Measurements from ENCODE around the gene RPS6KB2.

RPS6KB2 gene

DNA sequence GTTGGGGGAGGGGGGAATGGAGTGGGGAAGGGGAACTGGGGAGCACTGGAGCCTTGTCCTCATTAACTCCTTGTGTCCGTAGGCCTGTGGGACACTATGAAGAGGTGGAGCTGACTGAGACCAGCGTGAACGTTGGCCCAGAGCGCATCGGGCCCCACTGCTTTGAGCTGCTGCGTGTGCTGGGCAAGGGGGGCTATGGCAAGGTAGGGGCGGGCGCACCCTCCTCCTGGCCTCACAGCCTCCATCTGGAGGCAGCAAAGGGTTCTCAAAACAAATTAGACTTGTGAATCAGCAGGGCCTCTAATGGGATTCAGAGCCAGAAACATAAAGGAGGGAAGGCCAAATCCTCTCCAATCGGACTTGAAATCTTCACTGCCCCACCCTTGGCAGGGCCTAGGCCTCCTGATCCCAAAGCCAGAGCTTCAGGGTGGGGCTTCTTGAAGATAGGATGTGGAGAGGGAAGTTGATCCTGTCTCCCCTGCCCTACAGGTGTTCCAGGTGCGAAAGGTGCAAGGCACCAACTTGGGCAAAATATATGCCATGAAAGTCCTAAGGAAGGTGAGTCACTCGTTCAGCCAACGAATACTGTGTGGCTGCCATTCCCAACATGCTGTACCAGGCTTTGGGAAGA lies 859 bp downstream of the RPS6KB2 start:
- in situ Hi-C loops (cut with HindIII; ENCODE audit: low sequenced_read_pairs) = no loop called here
- no peak for DNase-seq (ENCODE audit: low read depth, low spot score)
- TF ChIP-seq, protein P1, sequence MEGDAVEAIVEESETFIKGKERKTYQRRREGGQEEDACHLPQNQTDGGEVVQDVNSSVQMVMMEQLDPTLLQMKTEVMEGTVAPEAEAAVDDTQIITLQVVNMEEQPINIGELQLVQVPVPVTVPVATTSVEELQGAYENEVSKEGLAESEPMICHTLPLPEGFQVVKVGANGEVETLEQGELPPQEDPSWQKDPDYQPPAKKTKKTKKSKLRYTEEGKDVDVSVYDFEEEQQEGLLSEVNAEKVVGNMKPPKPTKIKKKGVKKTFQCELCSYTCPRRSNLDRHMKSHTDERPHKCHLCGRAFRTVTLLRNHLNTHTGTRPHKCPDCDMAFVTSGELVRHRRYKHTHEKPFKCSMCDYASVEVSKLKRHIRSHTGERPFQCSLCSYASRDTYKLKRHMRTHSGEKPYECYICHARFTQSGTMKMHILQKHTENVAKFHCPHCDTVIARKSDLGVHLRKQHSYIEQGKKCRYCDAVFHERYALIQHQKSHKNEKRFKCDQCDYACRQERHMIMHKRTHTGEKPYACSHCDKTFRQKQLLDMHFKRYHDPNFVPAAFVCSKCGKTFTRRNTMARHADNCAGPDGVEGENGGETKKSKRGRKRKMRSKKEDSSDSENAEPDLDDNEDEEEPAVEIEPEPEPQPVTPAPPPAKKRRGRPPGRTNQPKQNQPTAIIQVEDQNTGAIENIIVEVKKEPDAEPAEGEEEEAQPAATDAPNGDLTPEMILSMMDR (IDR thresholded peaks at IDR 0.05; ENCODE audit: low read depth, low read length) = no peak
- H3K4me3 ChIP-seq (ENCODE audit: low read depth, low read length) = peak overlapping the region; percentile 97

GRCh38 chr11:67429722-67430121 lies 1.4 kb downstream of the RPS6KB2 start:
- H3K4me3 ChIP-seq (ENCODE audit: low read depth, low read length) = no peak overlapping the region
- in situ Hi-C loops (cut with HindIII; ENCODE audit: low sequenced_read_pairs) = no loop called here
- no peak for DNase-seq (ENCODE audit: low read depth, low spot score)
- TF ChIP-seq, protein P1 (IDR thresholded peaks at IDR 0.05; ENCODE audit: low read depth, low read length) = no peak

GRCh38 chr11:67431346-67432249 lies 3.3 kb downstream of the RPS6KB2 start:
- in situ Hi-C loops (cut with HindIII; ENCODE audit: low sequenced_read_pairs) = no loop called here
- no peak for DNase-seq (ENCODE audit: low read depth, low spot score)
- H3K4me3 ChIP-seq (ENCODE audit: low read depth, low read length) = no peak overlapping the region
- TF ChIP-seq, protein P1 (IDR thresholded peaks at IDR 0.05; ENCODE audit: low read depth, low read length) = no peak

GRCh38 chr11:67432655-67433349 lies 4.5 kb downstream of the RPS6KB2 start:
- no peak for DNase-seq (ENCODE audit: low read depth, low spot score)
- in situ Hi-C loops (cut with HindIII; ENCODE audit: low sequenced_read_pairs) = no loop called here
- TF ChIP-seq, protein P1 (IDR thresholded peaks at IDR 0.05; ENCODE audit: low read depth, low read length) = no peak
- no peak overlapping the region for H3K4me3 ChIP-seq (ENCODE audit: low read depth, low read length)

DNA sequence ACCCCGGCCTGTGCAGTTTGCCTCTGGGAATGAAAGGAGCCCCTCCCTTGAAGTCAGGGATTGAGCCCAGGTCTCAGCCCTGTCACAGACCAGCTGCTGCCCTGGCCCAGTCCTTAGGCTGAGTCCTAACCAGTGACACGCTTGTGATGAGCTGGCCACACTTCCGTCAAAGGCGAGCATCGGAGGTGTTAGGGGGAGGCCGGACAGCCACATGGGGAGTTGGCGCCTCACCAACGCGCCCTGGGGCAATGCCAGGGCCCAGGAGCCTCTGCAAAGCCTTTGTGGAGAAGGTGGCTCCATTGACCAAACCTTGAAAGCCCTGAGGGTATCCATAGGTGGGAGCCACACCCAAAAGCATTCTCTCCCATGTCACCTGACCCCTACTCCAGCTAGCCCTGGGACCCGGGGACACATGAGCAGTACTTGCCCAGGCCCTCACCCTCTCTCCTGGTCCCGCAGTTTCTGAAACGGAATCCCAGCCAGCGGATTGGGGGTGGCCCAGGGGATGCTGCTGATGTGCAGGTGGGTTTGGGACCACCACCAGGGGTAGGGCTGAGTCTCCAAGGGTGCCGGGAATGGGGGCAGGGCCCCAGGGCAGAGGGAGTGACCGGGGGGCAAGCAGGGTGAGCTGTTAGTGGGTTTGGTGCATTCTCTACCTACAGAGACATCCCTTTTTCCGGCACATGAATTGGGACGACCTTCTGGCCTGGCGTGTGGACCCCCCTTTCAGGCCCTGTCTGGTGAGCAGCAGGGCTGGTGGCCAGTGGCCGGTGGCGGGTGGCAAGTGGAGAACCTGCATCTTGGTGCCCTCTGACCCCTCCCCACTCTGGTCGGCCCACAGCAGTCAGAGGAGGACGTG lies 5.5 kb downstream of the RPS6KB2 start:
- no peak overlapping the region for H3K4me3 ChIP-seq (ENCODE audit: low read depth, low read length)
- TF ChIP-seq, protein P1 (IDR thresholded peaks at IDR 0.05; ENCODE audit: low read depth, low read length) = no peak
- in situ Hi-C loops (cut with HindIII; ENCODE audit: low sequenced_read_pairs) = no loop called here
- DNase-seq (ENCODE audit: low read depth, low spot score) = no peak
